Measurements from ENCODE around the gene P2RY2. TPM values are rescaled to one million over a fixed set of nuclear protein-coding genes. Genes with fewer than 3 reads are reported as not detected.

P2RY2 gene
- total and polyA plus RNA-seq, 10 of the 15 experiments (the other 5 are each of a cell fraction or from before 2014, with no cell fraction given): 0.03 to 0.23 (median 0.17) TPM; not detected in 7

DNA sequence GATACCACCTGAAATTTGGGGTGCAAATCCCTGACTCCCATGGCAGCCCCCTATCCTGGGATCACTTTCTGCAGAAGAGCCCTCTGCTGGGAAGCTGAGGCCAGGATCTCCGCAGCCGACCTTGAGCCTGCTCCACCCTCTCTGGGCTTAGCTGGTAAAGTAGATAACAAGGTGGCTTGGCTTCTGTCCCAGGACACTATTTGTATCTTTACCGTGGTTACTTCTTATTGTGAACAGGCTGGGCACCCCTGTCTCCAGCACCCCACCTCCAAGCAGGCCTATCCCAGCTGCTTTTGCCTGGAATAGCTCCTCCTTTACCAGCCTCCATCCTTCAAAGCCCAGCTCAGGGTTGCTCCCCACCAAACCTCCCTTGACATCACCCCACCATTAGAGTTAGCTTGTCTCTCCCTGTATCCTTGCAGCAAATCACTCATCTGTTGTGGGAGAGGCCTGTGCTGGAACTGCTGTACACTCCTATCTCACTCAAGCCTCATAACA lies 35.2 kb upstream of the P2RY2 start (continued):
- TF ChIP-seq KAT2A (conservative IDR thresholded peaks at IDR 0.05; ENCODE audit: control insufficient read depth, low read depth, low read length): no peak

DNA sequence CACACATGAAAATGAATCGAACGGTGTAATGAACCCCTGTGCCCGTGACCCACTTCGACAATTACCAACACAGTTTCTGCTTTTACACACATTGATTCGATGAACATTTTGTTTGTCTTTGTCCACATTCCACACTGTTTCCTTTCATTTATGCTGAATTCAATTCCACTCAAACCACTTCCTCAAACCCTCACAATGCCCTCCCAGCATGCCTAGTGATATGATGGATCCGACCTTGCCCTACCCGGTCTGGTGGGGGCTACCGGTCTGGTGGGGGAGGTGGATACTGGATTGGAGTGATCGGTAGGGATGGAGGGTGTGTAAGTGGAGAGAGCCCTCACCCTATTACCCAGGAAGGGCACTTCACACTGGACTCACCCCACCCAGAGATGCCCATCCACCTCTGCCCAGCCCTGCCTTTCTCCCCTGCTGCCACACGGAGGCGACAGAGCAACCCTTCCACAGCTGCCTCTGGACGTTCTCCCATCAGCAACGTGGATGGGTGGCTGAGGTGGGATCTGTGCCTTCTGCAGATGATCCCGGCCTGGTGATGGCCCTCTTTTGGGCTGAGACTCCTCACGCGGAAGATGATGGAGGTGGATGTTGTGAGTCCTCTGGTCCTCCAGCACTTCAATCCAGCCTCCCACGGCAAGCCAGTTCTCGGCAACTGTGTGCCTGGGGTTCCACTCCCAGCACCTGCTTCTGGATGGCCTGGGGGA lies 33.0 kb upstream of the P2RY2 start:
- Histone ChIP-seq H3K27me3 (replicated peaks in 1 of 2; ENCODE audit: control insufficient read depth in 2 of 2, insufficient read depth in 2 of 2, low read length in 1 of 2) (no peaks in the 10 kb centered on the region), H3K27ac (ENCODE audit: control insufficient read depth, insufficient read depth) (no peak overlapping the region), H2AFZ (ENCODE audit: control insufficient read depth, low read depth, low read length) (peak overlapping the region; percentile 92), H3K4me2 (ENCODE audit: control insufficient read depth, insufficient read depth) (peak overlapping the region; percentile 75), H3K79me2 (ENCODE audit: control insufficient read depth, insufficient read depth, low read length) (no peaks in the 10 kb centered on the region), H3K9me3 (replicated peaks; ENCODE audit: control insufficient read depth, insufficient read depth, low read length) (no peaks in the 10 kb centered on the region), H3K4me3 (no peak overlapping the region), H3K36me3 (ENCODE audit: control insufficient read depth in 2 of 2, insufficient read depth in 2 of 2, low read length in 1 of 2) (no peaks in the 10 kb centered on the region), H3K9ac (ENCODE audit: control insufficient read depth, insufficient read depth, low read length) (peak overlapping the region; percentile 24; the same call in 1 of the 2 replicates), H3K4me1 (ENCODE audit: control insufficient read depth, insufficient read depth, low read length) (peaks cover 26% of the 10 kb centered on the region), H4K20me1 (ENCODE audit: control insufficient read depth, insufficient read depth) (no peaks in the 10 kb centered on the region)
- ChIA-PET SMC1A (ENCODE audit: uncharacterized antibody, unreplicated experiment) (interaction anchor here (0.7 to 10.1 kb wide), 13 partner anchors 8 to 371 kb away, joined by 3 to 188 read pairs (median 4); partner anchors contain the start of gene ATG16L2), CTCF (interaction anchor here (0.7 to 7.8 kb wide), 22 partner anchors 8 to 475 kb away, joined by 3 to 160 read pairs (median 7); no protein-coding TSS in a partner anchor), POLR2A (interaction anchor here (0.6 to 0.7 kb wide), 2 partner anchors 52 to 224 kb away, joined by 3 read pairs; no protein-coding TSS in a partner anchor), RAD21 (ENCODE audit: unreplicated experiment) (interaction anchor here (0.7 to 6.1 kb wide), 10 partner anchors 10 to 354 kb away, joined by 3 to 115 read pairs (median 3); no protein-coding TSS in a partner anchor)
- no peak for DNase-seq (ENCODE audit: low read depth, low spot score)
- peak; percentile 86 for ATAC-seq
- intact Hi-C loops (cut with micrococcal nuclease; ENCODE audit: unreplicated experiment): loop anchor here (1.0 to 2.0 kb wide), 4 partner anchors 52 to 150 kb away; no protein-coding TSS in a partner anchor
- peak; percentile 78 for FAIRE-seq
- WGBS (ENCODE audit: insufficient coverage, insufficient replicate concordance, low lambda C conversion rate, missing lambda C conversion rate): 33% methylated on average over 17 of the region's 18 CpGs
- TF ChIP-seq NRF1 (conservative IDR thresholded peaks at IDR 0.05; ENCODE audit: low read depth, low read length) (no peak), RAD21 (IDR thresholded peaks at IDR 0.05; ENCODE audit: insufficient read depth, low read depth, low read length) (peak; percentile 82), IRF4 (IDR thresholded peaks at IDR 0.05; ENCODE audit: low read depth, low read length) (0 out of 2 replicates have a peak, but pooled peaks have one; percentile 33), NFYA (IDR thresholded peaks at IDR 0.05; ENCODE audit: borderline replicate concordance, low read depth, low read length) (no peak), SMC3 (IDR thresholded peaks at IDR 0.05; ENCODE audit: borderline replicate concordance, low read length) (peak; percentile 94), ATF7 (IDR thresholded peaks at IDR 0.05; ENCODE audit: low read depth) (no peak), SMARCA5 (IDR thresholded peaks at IDR 0.05) (peak; percentile 56; the same call in 1 of the 2 replicates), TCF12 (IDR thresholded peaks at IDR 0.05; ENCODE audit: low read depth, low read length) (peak; percentile 32; the same call in 1 of the 2 replicates), IKZF1 (conservative IDR thresholded peaks at IDR 0.05) (peak; percentile 49), DPF2 (IDR thresholded peaks at IDR 0.05) (peak; percentile 20; the same call in 1 of the 2 replicates), SPI1 (IDR thresholded peaks at IDR 0.05; ENCODE audit: borderline replicate concordance, insufficient read depth, low read depth, low read length) (peak; percentile 75; the same call in 1 of the 2 replicates), GATAD2B (conservative IDR thresholded peaks at IDR 0.05; ENCODE audit: low read depth) (0 out of 2 replicates have a peak, but pooled peaks have one; percentile 25), HDAC2 (IDR thresholded peaks at IDR 0.05) (no peak), RBBP5 (conservative IDR thresholded peaks at IDR 0.05) (no peak), IKZF2 (IDR thresholded peaks at IDR 0.05) (peak; percentile 12 to 24; a peak in 1 of 4 replicates), MYC (IDR thresholded peaks at IDR 0.05; ENCODE audit: insufficient read depth, insufficient read length, insufficient replicate concordance, low read length, severe bottlenecking) (peak; percentile 19)
- TF ChIP-seq, protein P1, sequence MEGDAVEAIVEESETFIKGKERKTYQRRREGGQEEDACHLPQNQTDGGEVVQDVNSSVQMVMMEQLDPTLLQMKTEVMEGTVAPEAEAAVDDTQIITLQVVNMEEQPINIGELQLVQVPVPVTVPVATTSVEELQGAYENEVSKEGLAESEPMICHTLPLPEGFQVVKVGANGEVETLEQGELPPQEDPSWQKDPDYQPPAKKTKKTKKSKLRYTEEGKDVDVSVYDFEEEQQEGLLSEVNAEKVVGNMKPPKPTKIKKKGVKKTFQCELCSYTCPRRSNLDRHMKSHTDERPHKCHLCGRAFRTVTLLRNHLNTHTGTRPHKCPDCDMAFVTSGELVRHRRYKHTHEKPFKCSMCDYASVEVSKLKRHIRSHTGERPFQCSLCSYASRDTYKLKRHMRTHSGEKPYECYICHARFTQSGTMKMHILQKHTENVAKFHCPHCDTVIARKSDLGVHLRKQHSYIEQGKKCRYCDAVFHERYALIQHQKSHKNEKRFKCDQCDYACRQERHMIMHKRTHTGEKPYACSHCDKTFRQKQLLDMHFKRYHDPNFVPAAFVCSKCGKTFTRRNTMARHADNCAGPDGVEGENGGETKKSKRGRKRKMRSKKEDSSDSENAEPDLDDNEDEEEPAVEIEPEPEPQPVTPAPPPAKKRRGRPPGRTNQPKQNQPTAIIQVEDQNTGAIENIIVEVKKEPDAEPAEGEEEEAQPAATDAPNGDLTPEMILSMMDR (IDR thresholded peaks at IDR 0.05 in 2 of 3, conservative IDR thresholded peaks at IDR 0.05 in 1 of 3; ENCODE audit: control insufficient read depth in 2 of 3, extremely low read depth in 1 of 3, insufficient read depth in 1 of 3, low read depth in 3 of 3, low read length in 3 of 3): peak; percentile 96 to 97 (median 97); a peak in 5 of 6 replicates
- no TSS peak for BruUV-seq (replicated peaks)
- in situ Hi-C loops (cut with MboI): loop anchor here (5.0 to 25.0 kb wide), 3 partner anchors 52 to 348 kb away; no protein-coding TSS in a partner anchor

Measured in GM12878 (cell line).